Mesothelial cell of epicardium (in vitro differentiated cells): ENCODE results near the gene ABTB1. TPM values are rescaled to one million over a fixed set of nuclear protein-coding genes. Genes with fewer than 3 reads are reported as not detected.

ENCODE experiments used
- DNase-seq, 2 experiments: peaks; one replicate each; pipeline ENCODE4 v3.0.0; 2021; ENCODE audit warnings: low spot score in 2 of 2; ENCODE audit not compliant: unreplicated experiment in 2 of 2
- H3K27ac Mint-ChIP-seq: 2 replicates; pipeline ENCODE4 v1.8.0; 2021; ENCODE audit warnings: mixed read lengths
- H3K27me3 Mint-ChIP-seq: 2 replicates; pipeline ENCODE4 v1.8.0; 2021; ENCODE audit warnings: low read depth, mixed read lengths
- H3K36me3 Mint-ChIP-seq: 2 replicates; pipeline ENCODE4 v1.8.0; 2021; ENCODE audit warnings: mixed read lengths
- H3K4me1 Mint-ChIP-seq: 2 replicates; pipeline ENCODE4 v1.8.0; 2021; ENCODE audit warnings: mixed read lengths
- H3K4me3 Mint-ChIP-seq: 2 replicates; pipeline ENCODE4 v1.8.0; 2021; ENCODE audit warnings: mild to moderate bottlenecking, moderate library complexity, mixed read lengths
- H3K9me3 Mint-ChIP-seq: 2 replicates; pipeline ENCODE4 v1.8.0; 2021; ENCODE audit warnings: mixed read lengths
- CTCF ChIP-seq: fragments of 200-600 bp; sonication (generic); IDR thresholded peaks from one replicate; pipeline ENCODE4 v1.5.0; 2021; ENCODE audit warnings: antibody characterized with exemption; ENCODE audit not compliant: unreplicated experiment
- total RNA-seq: library from RNA; stranded (reverse); gene quantifications from 3 replicates; pipeline ENCODE4 v1.2.1, GENCODE V29; 2021

ABTB1 gene
- 15.9 to 17.1 TPM (median 16.5 TPM) in 3 replicates for total RNA-seq

GRCh38 chr3:127672429-127673190 lies at the start of gene ABTB1:
ABTB1 (plus strand) TSS chr3:127672952; CDS start chr3:127673026, 74 bp downstream.
- Mint-ChIP-seq H3K4me3 (peak within 1 kb of the TSS; percentile 76), H3K9me3 (no peaks in the 10 kb centered on the region), H3K36me3 (peaks cover under 1% of the 10 kb centered on the region), H3K4me1 (peaks cover 9% of the 10 kb centered on the region), H3K27ac (peak within 1 kb of the TSS; percentile 75), H3K27me3 (no peaks in the 10 kb centered on the region)
- TF ChIP-seq CTCF = no peak
- peak; percentile 62 to 80 for DNase-seq

- H3K4me3 Mint-ChIP-seq = no peak overlapping the region
- H3K36me3 Mint-ChIP-seq = peaks cover 1% of the 10 kb centered on the region
- H3K27ac Mint-ChIP-seq = no peak overlapping the region
These were observed 48.7 kb upstream of the ABTB1 start for GRCh38 chr3:127624063-127624462.

GRCh38 chr3:127625821-127626220 lies 46.9 kb upstream of the ABTB1 start:
- Mint-ChIP-seq H3K36me3 (no peaks in the 10 kb centered on the region), H3K27me3 (peaks cover 50% of the 10 kb centered on the region), H3K4me1 (peaks cover 13% of the 10 kb centered on the region), H3K9me3 (no peaks in the 10 kb centered on the region), H3K4me3 (no peak overlapping the region), H3K27ac (no peak overlapping the region)
- no peak for TF ChIP-seq CTCF
- DNase-seq = no peak

More at GRCh38 chr3:127624063-127624462, 48.7 kb upstream of the ABTB1 start:
- DNase-seq = no peak
- H3K9me3 Mint-ChIP-seq = no peaks in the 10 kb centered on the region
- peaks cover 39% of the 10 kb centered on the region for H3K27me3 Mint-ChIP-seq
- no peak for TF ChIP-seq CTCF
- peaks cover 4% of the 10 kb centered on the region for H3K4me1 Mint-ChIP-seq

- H3K4me3 Mint-ChIP-seq = peak overlapping the region; percentile 68
- no peak for DNase-seq
- H3K9me3 Mint-ChIP-seq = no peaks in the 10 kb centered on the region
- peaks cover 30% of the 10 kb centered on the region for H3K4me1 Mint-ChIP-seq
- no peak for TF ChIP-seq CTCF
- peaks cover 61% of the 10 kb centered on the region for H3K27me3 Mint-ChIP-seq
- H3K36me3 Mint-ChIP-seq = no peaks in the 10 kb centered on the region
- no peak overlapping the region for H3K27ac Mint-ChIP-seq
These were observed 44.3 kb upstream of the ABTB1 start for GRCh38 chr3:127628426-127628787.

- Mint-ChIP-seq H3K4me1 (peaks cover 30% of the 10 kb centered on the region), H3K36me3 (no peaks in the 10 kb centered on the region), H3K9me3 (no peaks in the 10 kb centered on the region), H3K27ac (no peak within 1 kb of the TSS), H3K4me3 (peak within 1 kb of the TSS; percentile 68), H3K27me3 (peaks cover 65% of the 10 kb centered on the region)
- DNase-seq = peak; percentile 56 to 74
- no peak for TF ChIP-seq CTCF
These were observed 43.8 kb upstream of the ABTB1 start, which contains the start of gene PODXL2 for GRCh38 chr3:127628788-127629466. PODXL2 (plus strand) TSS chr3:127629185; CDS start chr3:127629220, 35 bp downstream.
